Mammary epithelial cell (primary cell): ENCODE results near the gene BPGM.

ENCODE experiments used
- EZH2 ChIP-seq: IDR thresholded peaks from 2 replicates; pipeline ENCODE4 v1.6.1; 2012; ENCODE audit warnings: low read length, inconsistent platforms, borderline replicate concordance
- TF ChIP-seq, protein P1 (sequence below), 2 donors: IDR thresholded peaks in 1 of 2; conservative IDR thresholded peaks in 1 of 2; 2 replicates each; pipeline ENCODE4 v1.5.1; 2011 to 2012; ENCODE audit warnings: inconsistent platforms in 2 of 2, low read length in 2 of 2, mild to moderate bottlenecking in 2 of 2, control low read depth in 1 of 2, low read depth in 1 of 2; ENCODE audit not compliant: insufficient read depth in 1 of 2; ENCODE audit errors: extremely low read depth in 1 of 2

GRCh38 chr7:134645478-134645877 is 1.2 kb upstream of the BPGM start:
- TF ChIP-seq, protein P1, sequence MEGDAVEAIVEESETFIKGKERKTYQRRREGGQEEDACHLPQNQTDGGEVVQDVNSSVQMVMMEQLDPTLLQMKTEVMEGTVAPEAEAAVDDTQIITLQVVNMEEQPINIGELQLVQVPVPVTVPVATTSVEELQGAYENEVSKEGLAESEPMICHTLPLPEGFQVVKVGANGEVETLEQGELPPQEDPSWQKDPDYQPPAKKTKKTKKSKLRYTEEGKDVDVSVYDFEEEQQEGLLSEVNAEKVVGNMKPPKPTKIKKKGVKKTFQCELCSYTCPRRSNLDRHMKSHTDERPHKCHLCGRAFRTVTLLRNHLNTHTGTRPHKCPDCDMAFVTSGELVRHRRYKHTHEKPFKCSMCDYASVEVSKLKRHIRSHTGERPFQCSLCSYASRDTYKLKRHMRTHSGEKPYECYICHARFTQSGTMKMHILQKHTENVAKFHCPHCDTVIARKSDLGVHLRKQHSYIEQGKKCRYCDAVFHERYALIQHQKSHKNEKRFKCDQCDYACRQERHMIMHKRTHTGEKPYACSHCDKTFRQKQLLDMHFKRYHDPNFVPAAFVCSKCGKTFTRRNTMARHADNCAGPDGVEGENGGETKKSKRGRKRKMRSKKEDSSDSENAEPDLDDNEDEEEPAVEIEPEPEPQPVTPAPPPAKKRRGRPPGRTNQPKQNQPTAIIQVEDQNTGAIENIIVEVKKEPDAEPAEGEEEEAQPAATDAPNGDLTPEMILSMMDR (conservative IDR thresholded peaks at IDR 0.05 in 1 of 2, IDR thresholded peaks at IDR 0.05 in 1 of 2; ENCODE audit: extremely low read depth in 1 of 2, insufficient read depth in 1 of 2, low read depth in 1 of 2, low read length in 2 of 2), result no peak
- no peak for TF ChIP-seq EZH2
